CD14-positive monocyte (primary cell): ENCODE results near the gene MUC5B. TPM values are rescaled to one million over a fixed set of nuclear protein-coding genes. Genes with fewer than 3 reads are reported as not detected.
A peak's percentile ranks its signal among the peaks of the same experiment; 100 is the strongest.

ENCODE experiments used
- DNase-seq, 3 donors: peaks; one replicate each; pipeline ENCODE4 v3.0.0-alpha.2; 2011 to 2022
- H2AFZ ChIP-seq: 2 replicates; pipeline ENCODE4 v1.6.0; 2012; ENCODE audit warnings: mild to moderate bottlenecking, low read depth, low read length, inconsistent platforms; ENCODE audit not compliant: insufficient read depth, poor library complexity, severe bottlenecking
- H3K27ac ChIP-seq, 2 donors: 1 replicate in 1 of 2; 2 replicates in 1 of 2; pipeline ENCODE4 v1.5.1; 2012 to 2013; ENCODE audit warnings: low read length in 2 of 2, control low read depth in 1 of 2, inconsistent platforms in 1 of 2, low read depth in 1 of 2, mild to moderate bottlenecking in 1 of 2
- H3K27me3 ChIP-seq, 2 donors: one replicate each; pipeline versions ENCODE4 v1.6.0 to v1.6.1; 2011 to 2013; ENCODE audit warnings: low read length in 2 of 2; ENCODE audit not compliant: control insufficient read depth in 2 of 2, insufficient read depth in 2 of 2
- H3K36me3 ChIP-seq, 2 donors: replicated peaks in 1 of 2; 1 replicate in 1 of 2; 2 replicates in 1 of 2; pipeline versions ENCODE4 v1.5.1 to v1.6.1; 2012 to 2013; ENCODE audit warnings: low read length in 2 of 2, control low read depth in 1 of 2, inconsistent platforms in 1 of 2, mild to moderate bottlenecking in 1 of 2; ENCODE audit not compliant: insufficient read depth in 2 of 2, control insufficient read depth in 1 of 2
- H3K4me1 ChIP-seq, 2 donors: 1 replicate in 1 of 2; 2 replicates in 1 of 2; pipeline versions ENCODE4 v1.5.1 to v1.6.1; 2012 to 2013; ENCODE audit warnings: low read length in 2 of 2, control low read depth in 1 of 2, inconsistent platforms in 1 of 2, mild to moderate bottlenecking in 1 of 2, moderate library complexity in 1 of 2; ENCODE audit not compliant: insufficient read depth in 2 of 2, control insufficient read depth in 1 of 2
- H3K4me2 ChIP-seq: replicated peaks from 2 replicates; pipeline ENCODE3; 2012; ENCODE audit warnings: low read length, moderate library complexity, mild to moderate bottlenecking; ENCODE audit not compliant: poor library complexity, severe bottlenecking; ENCODE audit errors: extremely low read depth
- H3K4me3 ChIP-seq, 3 experiments: fragments of 200-600 bp in 1 of 3; sonication (generic) in 1 of 3; replicated peaks in 1 of 3; 1 replicate in 2 of 3; 2 replicates in 1 of 3; pipeline ENCODE4 v1.5.1; 2011 to 2013; ENCODE audit warnings: low read length in 3 of 3, mild to moderate bottlenecking in 3 of 3, control low read depth in 2 of 3, low read depth in 2 of 3, inconsistent platforms in 1 of 3, moderate library complexity in 1 of 3
- H3K79me2 ChIP-seq: 2 replicates; pipeline ENCODE4 v1.6.0; 2012; ENCODE audit warnings: mild to moderate bottlenecking, control low read depth, inconsistent platforms, low read length, moderate library complexity; ENCODE audit not compliant: insufficient read depth
- H3K9ac ChIP-seq: 2 replicates; pipeline ENCODE4 v1.6.0; 2017; ENCODE audit warnings: low read length, mild to moderate bottlenecking; ENCODE audit not compliant: insufficient read depth, poor library complexity, severe bottlenecking
- H3K9me3 ChIP-seq, 2 donors: replicated peaks in 1 of 2; 1 replicate in 1 of 2; 2 replicates in 1 of 2; pipeline versions ENCODE4 v1.5.1 to v1.6.1; 2012 to 2013; ENCODE audit warnings: low read length in 2 of 2, control low read depth in 1 of 2; ENCODE audit not compliant: control insufficient read depth in 1 of 2, insufficient read depth in 1 of 2
- H4K20me1 ChIP-seq: 2 replicates; pipeline ENCODE4 v1.6.0; 2012; ENCODE audit warnings: mild to moderate bottlenecking, low read length, control low read depth, moderate library complexity; ENCODE audit not compliant: insufficient read depth
- H3K27ac Mint-ChIP-seq, 7 donors: one replicate each; pipeline ENCODE4 v1.8.0; 2020; ENCODE audit warnings: mild to moderate bottlenecking in 7 of 7, mixed read lengths in 7 of 7, moderate library complexity in 6 of 7, inconsistent platforms in 2 of 7
- H3K27me3 Mint-ChIP-seq, 3 donors: one replicate each; pipeline ENCODE4 v1.8.0; 2021 to 2022; ENCODE audit warnings: low read depth in 3 of 3, mild to moderate bottlenecking in 3 of 3, mixed read lengths in 3 of 3, moderate library complexity in 3 of 3, inconsistent platforms in 1 of 3
- H3K36me3 Mint-ChIP-seq, 2 donors: one replicate each; pipeline ENCODE4 v1.8.0; 2020; ENCODE audit warnings: mixed read lengths in 2 of 2, inconsistent platforms in 1 of 2, mild to moderate bottlenecking in 1 of 2
- H3K4me1 Mint-ChIP-seq: one replicate; pipeline ENCODE4 v1.8.0; 2020; ENCODE audit warnings: mild to moderate bottlenecking, mixed read lengths
- H3K4me3 Mint-ChIP-seq, 2 donors: one replicate each; pipeline ENCODE4 v1.8.0; 2020; ENCODE audit warnings: mild to moderate bottlenecking in 2 of 2, mixed read lengths in 2 of 2, moderate library complexity in 1 of 2
- H3K9me3 Mint-ChIP-seq, 7 donors: one replicate each; pipeline ENCODE4 v1.8.0; 2020 to 2022; ENCODE audit warnings: mixed read lengths in 7 of 7, mild to moderate bottlenecking in 6 of 7, moderate library complexity in 6 of 7, inconsistent platforms in 2 of 7
- CTCF ChIP-seq: fragments of 200-600 bp; IDR thresholded peaks from one replicate; pipeline ENCODE4 v1.8.0; 2022; ENCODE audit warnings: antibody characterized with exemption, mild to moderate bottlenecking
- WGBS: methylation state at CpG from one replicate; pipeline ENCODE4 v1.1.5; 2013; ENCODE audit warnings: missing lambda C conversion rate; ENCODE audit not compliant: insufficient coverage; 5-methylcytosine and 5-hydroxymethylcytosine counted together
- intact Hi-C, 2 donors: fragments of 100-400 bp; cut with micrococcal nuclease; formaldehyde crosslinking; loops; one replicate each; pipeline versions ENCODE4 v1.15.0 to v1.15.1; 2023
- polyA plus RNA-seq, 3 donors: library from polyadenylated mRNA; depleted of rRNA in 1 of 3; unstranded in 2 of 3; stranded (reverse) in 1 of 3; fragments of 300-500 nt in 2 of 3; fragments of >200 nt in 1 of 3; fragmentation: Illumina TruSeq in 2 of 3; gene quantifications; 1 replicate in 2 of 3; 2 replicates in 1 of 3; pipeline ENCODE4 v1.2.3, GENCODE V29; 2012 to 2021

The MUC5B gene
- polyA plus RNA-seq, 3 donors = not detected

- DNase-seq = no peak
- TF ChIP-seq CTCF = no peak
- Histone ChIP-seq H3K4me3 (no peak overlapping the region), H2AFZ (no peak overlapping the region), H3K27me3 (no peaks in the 10 kb centered on the region), H3K9ac (no peak overlapping the region), H3K79me2 (no peaks in the 10 kb centered on the region), H3K4me2 (no peak overlapping the region), H4K20me1 (no peaks in the 10 kb centered on the region), H3K9me3 (no peaks in the 10 kb centered on the region), H3K27ac (no peak overlapping the region), H3K36me3 (no peaks in the 10 kb centered on the region), H3K4me1 (peaks cover 16 to 18% of the 10 kb centered on the region in 2 donors)
- Mint-ChIP-seq H3K4me3 (no peak overlapping the region), H3K27me3 (no peaks in the 10 kb centered on the region), H3K36me3 (peaks cover 0 to 1% of the 10 kb centered on the region in 2 donors), H3K9me3 (peaks cover 0 to 4% (median 1%) of the 10 kb centered on the region in 7 donors), H3K4me1 (peaks cover 10% of the 10 kb centered on the region), H3K27ac (no peak overlapping the region)
- WGBS = 97% methylated on average over 9 of the region's 9 CpGs
- intact Hi-C loops = no loop called here
These were observed 36.7 kb downstream of the MUC5B start for GRCh38 chr11:1259561-1259960.

GRCh38 chr11:1260023-1260501, 37.2 kb downstream of the MUC5B start:
- H3K4me1 Mint-ChIP-seq = peaks cover 11% of the 10 kb centered on the region
- H3K27ac Mint-ChIP-seq = peak overlapping the region in 1 of 7 donors; percentile 46
- Histone ChIP-seq H3K36me3 (no peaks in the 10 kb centered on the region), H3K27ac (no peak overlapping the region), H3K9me3 (no peaks in the 10 kb centered on the region), H4K20me1 (no peaks in the 10 kb centered on the region), H3K79me2 (no peaks in the 10 kb centered on the region), H3K4me1 (peaks cover 16 to 18% of the 10 kb centered on the region in 2 donors), H3K4me3 (no peak overlapping the region), H3K27me3 (no peaks in the 10 kb centered on the region), H2AFZ (no peak overlapping the region), H3K9ac (no peak overlapping the region), H3K4me2 (no peak overlapping the region)
- no peak overlapping the region for H3K4me3 Mint-ChIP-seq
- no peak for DNase-seq
- intact Hi-C loops = loop anchor here (5.0 to 10.0 kb wide), 2 partner anchors 75 to 77 kb away; no protein-coding TSS in a partner anchor
- TF ChIP-seq CTCF = no peak
- H3K36me3 Mint-ChIP-seq = peaks cover 0 to 5% of the 10 kb centered on the region in 2 donors
- H3K27me3 Mint-ChIP-seq = no peaks in the 10 kb centered on the region
- H3K9me3 Mint-ChIP-seq = peaks cover 2 to 8% (median 6%) of the 10 kb centered on the region in 7 donors
- WGBS = 93% methylated on average over 3 of the region's 10 CpGs
